GM12878 (cell line): Measurements from ENCODE around the gene USP16. TPM values are rescaled to one million over a fixed set of nuclear protein-coding genes. Genes with fewer than 3 reads are reported as not detected.

Experiments
- ATF7 ChIP-seq: fragments of 450-650 bp; IDR thresholded peaks from 2 replicates; pipeline ENCODE4 v1.6.1; 2016; ENCODE audit warnings: low read depth, mild to moderate bottlenecking
- CEBPB ChIP-seq, 2 experiments: fragments of 150-350 bp in 1 of 2; IDR thresholded peaks; 2 replicates each; pipeline ENCODE4 v1.6.1; 2012 to 2014; ENCODE audit warnings: low read depth in 2 of 2, low read length in 2 of 2, borderline replicate concordance in 1 of 2, inconsistent platforms in 1 of 2
- CHD2 ChIP-seq: IDR thresholded peaks from 2 replicates; pipeline ENCODE4 v1.6.1; 2011; ENCODE audit warnings: low read depth, low read length, improper control_type of control experiment, borderline replicate concordance
- CHD4 ChIP-seq: fragments of 200-600 bp; sonication (generic); IDR thresholded peaks from 2 replicates; pipeline ENCODE4 v1.6.1; 2016; ENCODE audit warnings: mild to moderate bottlenecking
- CREB1 ChIP-seq: IDR thresholded peaks from 2 replicates; pipeline ENCODE4 v1.6.1; 2012; ENCODE audit warnings: low read depth, mild to moderate bottlenecking, inconsistent platforms
- CUX1 ChIP-seq: IDR thresholded peaks from 2 replicates; pipeline ENCODE4 v1.6.1; 2012; ENCODE audit warnings: improper control_type of control experiment, low read depth, low read length; ENCODE audit not compliant: insufficient replicate concordance
- DPF2 ChIP-seq: fragments of 450-650 bp; IDR thresholded peaks from 2 replicates; pipeline ENCODE4 v1.6.1; 2017; ENCODE audit warnings: mild to moderate bottlenecking
- ETV6 ChIP-seq, 2 experiments: fragments of 450-650 bp in 1 of 2; IDR thresholded peaks in 1 of 2; conservative IDR thresholded peaks in 1 of 2; 2 replicates each; pipeline ENCODE4 v1.6.1; 2014; ENCODE audit warnings: antibody characterized with exemption in 1 of 2, borderline replicate concordance in 1 of 2, low read depth in 1 of 2, mild to moderate bottlenecking in 1 of 2, moderate library complexity in 1 of 2
- GATAD2B ChIP-seq: fragments of 450-650 bp; conservative IDR thresholded peaks from 2 replicates; pipeline ENCODE4 v1.6.1; 2017; ENCODE audit warnings: low read depth, mild to moderate bottlenecking, moderate library complexity
- HCFC1 ChIP-seq: fragments of 150-350 bp; IDR thresholded peaks from 2 replicates; pipeline ENCODE4 v1.6.1; 2014; ENCODE audit warnings: low read length
- HSF1 ChIP-seq: fragments of 150-350 bp; IDR thresholded peaks from 2 replicates; pipeline ENCODE4 v1.6.1; 2014; ENCODE audit warnings: mild to moderate bottlenecking, low read depth, low read length
- JUND ChIP-seq: IDR thresholded peaks from 2 replicates; pipeline ENCODE4 v1.6.1; 2012; ENCODE audit warnings: low read depth, mild to moderate bottlenecking, low read length, improper control_type of control experiment, moderate library complexity
- MTA3 ChIP-seq: IDR thresholded peaks from 2 replicates; pipeline ENCODE4 v1.6.1; 2012; ENCODE audit warnings: low read length, inconsistent platforms, borderline replicate concordance
- NFIC ChIP-seq: IDR thresholded peaks from 2 replicates; pipeline ENCODE4 v1.6.1; 2012; ENCODE audit warnings: low read depth, mild to moderate bottlenecking, inconsistent platforms, low read length, moderate library complexity
- NFXL1 ChIP-seq: fragments of 450-650 bp; IDR thresholded peaks from 2 replicates; pipeline ENCODE4 v1.6.1; 2017; ENCODE audit warnings: antibody characterized with exemption, mild to moderate bottlenecking, borderline replicate concordance
- PBX3 ChIP-seq: IDR thresholded peaks from 2 replicates; pipeline ENCODE4 v1.6.1; 2011; ENCODE audit warnings: mild to moderate bottlenecking, low read depth, low read length, moderate library complexity; ENCODE audit not compliant: insufficient replicate concordance
- POLR2AphosphoS2 ChIP-seq: IDR thresholded peaks from 2 replicates; pipeline ENCODE4 v1.6.1; 2011; ENCODE audit warnings: low read depth, mild to moderate bottlenecking, low read length, improper control_type of control experiment, moderate library complexity
- RCOR1 ChIP-seq: conservative IDR thresholded peaks from 2 replicates; pipeline ENCODE4 v1.6.1; 2012; ENCODE audit warnings: low read depth, low read length, improper control_type of control experiment
- RELA ChIP-seq: fragments of 450-650 bp; IDR thresholded peaks from 2 replicates; pipeline ENCODE4 v1.8.0; 2014; ENCODE audit warnings: borderline replicate concordance; ENCODE audit not compliant: partially characterized antibody
- SMC3 ChIP-seq: IDR thresholded peaks from 2 replicates; pipeline ENCODE4 v1.6.1; 2011; ENCODE audit warnings: low read length, improper control_type of control experiment, borderline replicate concordance
- SREBF1 ChIP-seq: IDR thresholded peaks from 2 replicates; pipeline ENCODE4 v1.6.1; 2012; ENCODE audit warnings: mild to moderate bottlenecking, low read length
- TCF3 ChIP-seq: IDR thresholded peaks from 2 replicates; pipeline ENCODE4 v1.6.1; 2012; ENCODE audit warnings: low read depth, mild to moderate bottlenecking, low read length, borderline replicate concordance; ENCODE audit not compliant: insufficient read depth
- ZNF622 ChIP-seq: fragments of 450-650 bp; IDR thresholded peaks from 2 replicates; pipeline ENCODE4 v1.6.1; 2017; ENCODE audit warnings: mild to moderate bottlenecking, inconsistent platforms
- polyA plus RNA-seq, 11 experiments: library from polyadenylated mRNA; depleted of rRNA in 4 of 11; unstranded in 6 of 11; stranded (reverse) in 5 of 11; fragments of >200 nt; fragmentation: Nextera tagmentation in 4 of 11; fragmentation: Illumina TruSeq in 1 of 11; extraction: Ambion mirVana in 4 of 11; extraction: Trizol in 1 of 11; gene quantifications; 1 replicate in 1 of 11; 2 replicates in 10 of 11; pipeline versions ENCODE4 v1.2.1 to v1.2.3, GENCODE V29; 2011 to 2016; ENCODE audit warnings: inconsistent platforms in 2 of 11, missing spikeins in 2 of 11, low read depth in 1 of 11
- total RNA-seq, 4 experiments: library from RNA; depleted of rRNA in 3 of 4; stranded (reverse); fragments of >200 nt in 3 of 4; fragmentation: Illumina TruSeq in 1 of 4; extraction: Trizol in 1 of 4; gene quantifications; 2 replicates each; pipeline versions ENCODE4 v1.2.1 to v1.2.3, GENCODE V29; 2013 to 2021

USP16 gene
- total and polyA plus RNA-seq, 10 of the 15 experiments (the other 5 are each of a cell fraction or from before 2014, with no cell fraction given) = 29.5 to 68.7 (median 52.3) TPM

- TF ChIP-seq CUX1 (no peak), CEBPB (IDR thresholded peaks at IDR 0.05; ENCODE audit: borderline replicate concordance in 1 of 2, low read depth in 2 of 2, low read length in 2 of 2) (no peak), CHD2 (peak; percentile 74; the same call in 1 of the 2 replicates), RCOR1 (no peak), CHD4 (no peak), SMC3 (no peak), GATAD2B (peak; percentile 64; the same call in 1 of the 2 replicates), TCF3 (peak; percentile 15; the same call in 1 of the 2 replicates), JUND (peak; percentile 5; the same call in 1 of the 2 replicates), ZNF622 (no peak), DPF2 (peak; percentile 50), NFIC (peak; percentile 25; the same call in 1 of the 2 replicates), ETV6 (conservative IDR thresholded peaks at IDR 0.05 in 1 of 2, IDR thresholded peaks at IDR 0.05 in 1 of 2; ENCODE audit: borderline replicate concordance in 1 of 2, low read depth in 1 of 2) (no peak), POLR2AphosphoS2 (peak; percentile 97), HSF1 (no peak), ATF7 (peak; percentile 62), MTA3 (0 out of 2 replicates have a peak, but pooled peaks have one; percentile 63), PBX3 (peak; percentile 49), HCFC1 (peak; percentile 62), SREBF1 (peak; percentile 40; the same call in 1 of the 2 replicates), CREB1 (peak; percentile 88), RELA (no peak), NFXL1 (no peak)
Observed at GRCh38 chr21:29002442-29003144, 21.9 kb upstream of the USP16 start (continued).
